ENCODE results near the gene KRT1. TPM values are rescaled to one million over a fixed set of nuclear protein-coding genes. Genes with fewer than 3 reads are reported as not detected.

KRT1 gene
- total and polyA plus RNA-seq, 10 of the 15 experiments (the other 5 are each of a cell fraction or from before 2014, with no cell fraction given): not detected

GRCh38 chr12:52691076-52691840 lies 11.1 kb upstream of the KRT1 start (continued):
- TF ChIP-seq ZBTB11 (CRISPR knock-in tag; IDR thresholded peaks at IDR 0.05) (no peak), USF2 (IDR thresholded peaks at IDR 0.05; ENCODE audit: borderline replicate concordance, low read depth, low read length) (no peak), MEF2A (IDR thresholded peaks at IDR 0.05; ENCODE audit: insufficient read depth, low read depth, low read length) (no peak), SPI1 (IDR thresholded peaks at IDR 0.05; ENCODE audit: borderline replicate concordance, insufficient read depth, low read depth, low read length) (no peak), NR2C1 (IDR thresholded peaks at IDR 0.05) (no peak), USF1 (IDR thresholded peaks at IDR 0.05; ENCODE audit: borderline replicate concordance, extremely low read length, insufficient read depth, low read depth, low read length) (no peak), MYB (IDR thresholded peaks at IDR 0.05; ENCODE audit: borderline replicate concordance, low read depth, low read length) (no peak), IKZF2 (IDR thresholded peaks at IDR 0.05) (no peak), RCOR1 (conservative IDR thresholded peaks at IDR 0.05; ENCODE audit: low read depth, low read length) (no peak), CTCF (IDR thresholded peaks at IDR 0.05 in 2 of 3, conservative IDR thresholded peaks at IDR 0.05 in 1 of 3; ENCODE audit: control insufficient read depth in 2 of 3, extremely low read depth in 1 of 3, insufficient read depth in 1 of 3, low read depth in 3 of 3, low read length in 3 of 3) (no peak)

Measured in GM12878 (cell line).